T-helper 22 cell (primary cell): ENCODE results near the gene ASB13.

Experiments used
- DNase-seq: peaks from one replicate; pipeline ENCODE4 v3.0.0-alpha.2; 2020; ENCODE audit warnings: low read depth

Gene ASB13

GRCh38 chr10:5647507-5648240 lies 18.7 kb downstream of the ASB13 start:
- DNase-seq = no peak

DNA sequence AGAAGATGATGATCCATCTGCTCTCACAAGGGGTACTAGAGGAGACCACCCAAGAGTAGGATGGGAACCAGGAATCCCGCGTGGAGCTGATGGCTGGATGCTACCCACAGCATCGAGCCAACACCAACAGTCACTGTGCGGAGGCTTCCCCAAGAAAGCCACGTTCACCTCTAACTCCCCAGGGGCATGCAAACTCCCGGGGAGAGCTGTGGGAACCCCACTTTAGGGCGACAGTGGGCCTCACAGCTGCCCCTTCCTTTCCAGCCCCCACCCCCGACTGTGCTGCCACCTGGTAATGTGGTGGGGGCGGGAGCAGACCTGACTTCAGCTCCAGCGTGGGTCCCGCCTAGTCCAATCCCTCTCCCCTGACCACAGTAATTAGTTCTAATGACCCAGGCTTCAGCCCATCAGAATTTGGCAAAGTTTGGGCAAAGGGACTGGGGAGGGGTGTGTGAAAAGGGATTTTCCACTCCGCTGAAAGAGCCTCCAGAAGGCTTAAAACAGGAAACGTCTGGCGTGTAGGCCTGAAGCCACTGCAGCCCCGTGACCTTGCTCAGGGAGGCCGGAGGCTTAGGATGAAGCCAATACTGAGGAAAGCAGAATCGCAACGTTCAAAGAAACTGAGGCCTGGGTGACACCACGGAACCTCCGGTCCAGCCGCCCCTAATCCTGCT lies 20.3 kb downstream of the ASB13 start:
- DNase-seq = no peak

- DNase-seq = no peak
Observed at GRCh38 chr10:5645375-5645774, 21.0 kb downstream of the ASB13 start.

GRCh38 chr10:5644930-5645329 lies 21.5 kb downstream of the ASB13 start:
- DNase-seq = no peak

- no peak for DNase-seq
Observed at GRCh38 chr10:5643346-5644067, 22.9 kb downstream of the ASB13 start.

DNA sequence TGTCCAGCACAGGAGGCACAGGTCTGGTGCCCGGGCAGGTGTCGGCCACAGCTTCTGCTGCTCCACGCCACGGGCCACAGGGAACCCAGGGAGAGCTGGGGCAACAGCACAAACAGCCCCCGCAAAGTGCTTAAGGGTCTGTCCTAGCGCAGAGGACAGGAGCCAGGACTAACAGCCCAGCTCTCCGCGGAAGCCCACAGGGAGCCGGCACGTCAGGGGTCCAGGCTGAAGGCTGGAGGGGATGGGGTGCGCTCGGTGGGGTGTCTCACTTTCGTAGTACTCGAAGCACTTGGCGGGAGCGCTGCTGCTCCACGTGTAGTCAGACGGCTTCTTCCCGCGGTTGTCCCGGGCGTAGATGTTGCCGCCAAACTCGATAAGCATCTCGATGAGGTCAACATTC lies 24.9 kb downstream of the ASB13 start:
- no peak for DNase-seq

DNA sequence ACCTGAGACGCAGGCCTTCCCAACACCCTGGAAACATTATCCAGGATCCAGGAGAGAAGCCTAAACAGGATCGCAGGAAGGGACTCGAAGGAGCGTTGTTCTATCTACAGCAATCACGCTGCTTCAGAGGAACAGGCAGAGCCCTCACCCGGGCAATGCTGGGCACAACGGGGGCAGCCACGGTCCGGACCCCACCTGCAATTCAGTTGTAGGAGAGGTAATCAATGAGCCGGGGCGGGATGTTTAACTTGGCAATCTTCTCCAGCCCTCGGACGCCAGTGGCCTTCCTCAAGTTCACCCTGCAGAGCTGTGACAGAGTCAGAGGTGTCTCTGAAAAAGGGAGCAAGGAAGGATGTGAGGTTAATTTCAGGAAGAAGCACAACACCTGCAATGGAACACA lies 25.9 kb downstream of the ASB13 start:
- no peak for DNase-seq

DNA sequence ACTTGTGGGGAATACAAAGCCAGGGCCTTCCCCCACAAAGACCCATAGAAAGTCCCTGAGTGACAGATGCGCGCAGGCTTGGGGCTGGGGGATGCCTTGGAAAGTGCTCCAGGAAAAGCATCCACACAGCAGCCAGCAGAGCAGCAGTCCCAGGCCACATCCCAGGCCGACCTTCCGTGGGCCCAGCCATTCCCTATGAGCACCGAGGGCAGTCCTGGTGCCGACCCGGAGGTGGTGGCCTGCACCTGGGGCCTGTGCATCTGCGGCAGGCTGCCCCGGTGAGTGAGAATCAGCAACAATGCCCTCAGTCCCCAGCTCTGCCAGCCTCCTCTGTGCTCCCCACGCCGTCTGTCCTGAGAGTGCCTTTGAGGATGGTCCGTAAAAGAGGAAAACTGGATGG lies 26.4 kb downstream of the ASB13 start:
- no peak for DNase-seq

GRCh38 chr10:5639066-5639465 lies 27.3 kb downstream of the ASB13 start:
- no peak for DNase-seq

DNA sequence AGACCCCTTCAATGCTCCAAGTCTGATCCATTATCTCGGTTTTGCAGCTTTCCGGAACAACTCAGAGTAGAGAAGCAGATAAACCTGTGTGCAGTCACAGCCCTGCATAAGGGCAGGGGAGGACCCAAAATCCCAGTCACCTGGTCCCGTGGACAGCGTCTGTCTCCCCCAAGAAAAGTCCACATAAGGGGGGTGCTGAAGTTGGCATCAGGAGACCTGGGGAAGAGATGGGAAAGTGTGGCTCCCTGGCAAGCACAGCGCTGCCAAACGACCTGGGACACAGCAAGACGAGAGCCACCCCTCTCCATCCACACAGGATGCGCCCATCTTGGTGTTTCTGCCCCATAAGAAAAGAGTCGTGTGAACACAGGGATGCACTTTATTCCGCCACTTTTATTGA lies 27.9 kb downstream of the ASB13 start:
- no peak for DNase-seq

- DNase-seq = no peak
Observed at GRCh38 chr10:5634918-5635317, 31.5 kb downstream of the ASB13 start.

DNA sequence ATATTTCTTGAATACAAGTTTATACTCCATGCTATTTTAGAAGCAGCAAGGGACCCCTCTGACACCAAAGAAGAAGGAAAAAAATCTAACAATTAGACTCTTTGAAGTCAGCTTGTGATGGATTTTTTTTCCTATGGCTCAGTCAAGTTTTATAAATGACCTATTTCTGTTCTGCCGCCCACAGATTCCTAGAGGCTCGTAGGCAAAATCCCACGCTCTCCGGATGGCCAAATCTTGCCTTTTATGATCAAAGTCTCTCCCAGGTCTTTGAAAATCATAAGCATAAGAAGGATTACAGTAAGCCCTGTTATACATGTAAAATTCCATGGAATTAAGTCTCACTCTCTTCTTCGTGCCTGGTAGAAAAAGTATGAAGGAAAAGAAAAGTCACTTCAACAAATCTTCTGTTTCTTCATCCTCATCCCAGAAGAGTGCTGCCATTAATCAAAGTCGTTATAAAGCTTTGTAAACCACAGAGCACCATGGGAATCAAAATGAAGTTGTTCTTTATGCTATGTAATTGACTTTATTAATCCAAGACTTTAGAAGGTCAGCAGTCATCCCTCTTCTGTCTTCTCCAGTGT lies 33.1 kb downstream of the ASB13 start:
- DNase-seq = no peak

DNA sequence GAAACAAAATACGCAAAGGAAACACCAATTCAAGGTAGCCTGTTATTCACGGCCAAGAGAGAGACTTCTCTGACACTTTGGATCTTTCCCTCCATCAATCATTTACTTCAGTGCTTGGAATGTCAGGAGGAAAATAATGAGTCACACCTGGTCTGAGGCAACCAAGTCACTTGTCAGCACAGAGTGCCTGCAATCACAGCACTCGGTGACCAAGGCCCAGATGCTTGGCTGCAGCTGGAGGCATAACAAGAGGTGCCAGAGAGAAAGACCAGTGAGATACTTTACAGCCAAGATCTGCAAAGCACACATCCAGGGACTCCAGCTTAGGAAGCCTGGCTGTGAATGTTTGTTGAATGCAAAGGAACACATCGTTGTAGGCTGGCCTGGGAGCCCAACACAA lies 33.9 kb downstream of the ASB13 start:
- no peak for DNase-seq

DNA sequence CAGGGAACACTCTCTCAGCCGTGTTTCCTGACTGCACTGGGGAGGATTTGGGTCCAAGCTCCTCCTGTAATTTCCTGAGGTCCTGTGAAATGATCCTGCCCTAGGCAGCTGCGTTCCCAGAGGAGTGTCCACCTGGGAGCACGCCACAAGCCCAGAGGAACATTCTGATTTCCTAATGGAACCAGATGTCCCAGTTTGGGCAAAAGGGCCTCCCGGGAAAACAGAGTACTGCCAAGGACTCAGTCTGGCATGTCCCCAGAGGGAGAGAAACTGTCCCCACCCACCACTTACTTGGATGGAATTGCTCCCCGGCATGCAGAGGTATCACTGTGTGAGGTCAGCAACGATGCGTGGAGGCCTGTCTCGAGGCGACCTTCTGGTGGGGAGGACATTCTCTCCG lies 34.5 kb downstream of the ASB13 start:
- DNase-seq = no peak

DNA sequence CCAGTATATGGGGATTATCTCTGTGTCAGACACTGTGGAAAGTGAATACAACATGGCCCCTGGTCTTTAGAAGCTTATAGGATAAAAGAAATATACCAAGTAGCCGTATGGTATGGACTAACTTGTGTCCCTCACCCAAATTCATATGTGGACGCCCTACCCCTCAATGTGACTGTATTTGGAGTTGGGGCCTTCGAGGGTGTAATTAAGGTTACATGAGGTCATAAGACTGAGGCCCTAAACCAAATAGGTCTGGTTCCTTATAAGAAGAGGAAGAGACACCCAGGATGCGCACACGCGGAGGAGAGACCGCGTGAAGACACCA lies 36.3 kb downstream of the ASB13 start:
- DNase-seq = no peak

- peak; percentile 46 for DNase-seq
Observed at GRCh38 chr10:5629303-5630111, 36.9 kb downstream of the ASB13 start.

DNA sequence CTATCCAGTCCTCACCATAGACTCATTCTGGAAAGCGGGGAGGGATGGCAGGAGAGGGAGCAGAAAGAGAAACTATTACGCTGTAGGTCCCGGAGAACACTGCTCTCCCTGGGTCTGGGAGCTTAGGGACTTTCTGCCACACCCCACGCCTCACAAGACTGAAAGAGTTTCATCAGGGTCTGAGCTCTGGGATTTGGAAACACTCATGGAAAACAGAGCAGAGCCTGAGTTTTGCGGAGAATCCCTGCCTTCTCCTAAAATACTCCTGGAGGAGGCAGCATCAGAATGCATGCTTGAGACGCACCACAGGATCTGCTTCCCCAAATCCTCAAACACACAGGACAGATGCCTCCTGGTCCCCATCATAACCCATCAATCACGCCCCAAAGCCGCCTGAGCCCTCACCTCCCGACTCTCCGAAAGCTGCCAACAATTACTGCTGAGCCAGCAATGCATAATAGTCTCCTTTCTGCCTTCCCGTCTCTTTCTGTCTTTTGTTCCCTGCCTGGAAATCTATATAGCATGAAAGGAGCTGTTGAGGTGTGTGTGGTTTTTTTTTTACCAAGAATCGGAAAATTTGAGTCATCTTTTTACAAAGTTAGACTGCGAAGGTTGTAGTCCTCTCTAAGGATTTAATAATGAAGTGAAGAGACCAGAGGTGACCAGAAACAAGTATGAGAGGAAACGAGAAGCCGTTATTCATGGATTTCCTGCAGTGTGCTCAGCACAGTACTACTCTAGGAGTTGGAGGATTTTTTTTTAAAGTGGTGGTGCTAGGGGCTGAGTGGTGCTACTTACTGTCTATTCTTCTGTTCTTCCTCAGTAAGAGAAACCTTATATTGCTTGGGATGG lies 37.7 kb downstream of the ASB13 start:
- DNase-seq = no peak

DNA sequence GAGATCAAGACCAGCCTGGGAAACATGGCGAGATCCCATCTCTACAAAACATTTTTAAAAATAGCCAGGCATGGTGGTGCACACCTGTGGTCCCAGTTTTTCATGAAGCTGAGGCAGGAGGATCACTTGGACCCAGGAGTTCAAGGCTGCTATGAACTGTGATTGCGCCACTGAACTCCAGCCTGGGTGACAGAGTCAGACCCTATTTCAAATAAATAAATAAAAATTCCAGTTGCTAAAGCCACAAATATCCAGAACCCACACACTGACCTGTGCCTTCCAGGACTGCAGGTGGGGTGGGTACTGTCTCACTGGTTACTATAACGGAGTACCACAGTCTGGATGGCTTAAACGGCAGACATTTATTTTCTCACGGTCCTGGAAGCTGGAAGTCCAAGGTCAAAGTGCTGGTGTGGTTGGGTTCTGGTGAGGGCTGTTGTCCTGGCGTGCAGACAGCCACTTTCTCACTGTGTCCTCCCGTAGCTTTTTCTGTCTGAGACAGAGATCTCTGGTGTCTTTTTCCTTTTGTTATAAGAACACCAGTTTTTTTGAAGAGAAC lies 38.8 kb downstream of the ASB13 start:
- no peak for DNase-seq

DNA sequence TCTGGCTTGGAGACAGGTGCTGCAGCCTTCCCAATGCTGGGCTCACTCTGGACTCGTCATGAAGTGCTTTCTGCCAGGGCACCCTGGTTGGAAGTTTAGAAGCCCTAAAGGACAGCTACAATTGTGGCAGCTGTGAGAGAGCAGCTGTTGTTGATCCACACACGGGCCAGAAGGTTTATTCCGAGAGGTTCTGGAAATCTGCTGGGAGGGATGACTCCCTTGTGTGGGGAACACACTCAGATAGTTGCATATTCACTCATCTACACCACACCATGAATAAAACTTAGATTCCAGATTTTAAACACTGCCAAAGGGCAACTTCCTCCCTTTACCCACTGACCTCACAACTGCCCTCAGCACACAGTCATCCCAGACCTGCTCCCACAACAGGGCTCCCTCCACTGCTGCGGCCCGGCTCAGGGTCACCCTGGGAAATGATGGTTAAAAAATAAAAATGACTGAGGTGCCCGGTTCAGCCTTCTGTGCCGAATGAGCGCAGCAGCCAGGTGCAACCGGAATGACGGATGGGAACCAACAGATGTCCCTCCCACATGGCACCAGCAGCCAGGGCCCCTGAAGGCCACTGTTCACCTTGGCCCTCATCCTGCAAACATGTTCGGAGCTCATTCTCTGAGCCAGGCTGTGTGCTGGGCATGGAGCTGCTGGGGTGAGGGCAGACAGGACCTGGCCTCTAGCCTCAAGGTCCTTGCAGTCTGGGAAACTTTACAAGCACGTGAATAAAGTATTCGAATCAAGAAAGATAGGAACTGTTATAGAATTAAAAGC lies 40.2 kb downstream of the ASB13 start:
- no peak for DNase-seq

DNA sequence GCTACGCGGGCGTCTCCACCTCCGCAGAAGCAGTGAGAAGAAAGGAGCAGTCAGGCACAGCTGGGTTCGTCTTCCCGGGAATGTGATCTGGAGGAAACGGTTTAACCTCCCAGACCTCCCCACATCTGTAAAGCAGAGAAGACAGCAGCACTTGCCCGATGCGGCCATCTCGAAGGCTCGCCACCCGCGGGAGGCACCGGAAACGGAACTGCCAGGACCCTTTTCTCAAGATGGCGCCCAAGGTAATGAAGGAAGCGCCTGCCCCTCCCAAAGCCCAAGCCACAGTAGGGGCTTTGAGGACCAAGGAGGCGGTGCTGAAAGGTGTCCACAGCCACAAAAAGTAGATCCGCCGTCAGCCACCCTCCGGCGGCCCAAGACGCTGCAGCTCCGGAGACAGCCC lies 41.7 kb downstream of the ASB13 start:
- DNase-seq = no peak
